CD4-positive, alpha-beta T cell treated with Interleukin-15 for 1 hour (primary cell): ENCODE results near the gene YBX1.
"Not testable (repeated sequence)": the region's sequence is repeated elsewhere in the genome, so short reads cannot be mapped to it uniquely, and the experiment has no call there.

ENCODE experiments used
- DNase-seq: peaks from one replicate; pipeline ENCODE4 v3.0.0-alpha.2; 2020

Gene YBX1

GRCh38 chr1:42681741-42682483 lies at the start of gene YBX1:
TSS of gene YBX1 (plus strand) at chr1:42682418. CDS start at chr1:42682566, 148 bp downstream.
- peak; percentile 97 for DNase-seq

- DNase-seq: no peak
These were observed 43.1 kb upstream of the YBX1 start for GRCh38 chr1:42639116-42639515.

GRCh38 chr1:42646056-42646455 lies 36.2 kb upstream of the YBX1 start:
- no peak for DNase-seq

GRCh38 chr1:42657201-42657600 lies 25.0 kb upstream of the YBX1 start:
- DNase-seq: no peak

GRCh38 chr1:42657981-42658876 lies 24.0 kb upstream of the YBX1 start, which contains the start of gene PPIH:
TSS of gene PPIH (plus strand) at chr1:42658423. CDS start at chr1:42658447, 24 bp downstream.
- peak; percentile 92 for DNase-seq

GRCh38 chr1:42658877-42659337 lies 23.3 kb upstream of the YBX1 start:
- no peak for DNase-seq

- DNase-seq: no peak
These were observed 21.2 kb upstream of the YBX1 start for GRCh38 chr1:42660907-42661500.

DNA sequence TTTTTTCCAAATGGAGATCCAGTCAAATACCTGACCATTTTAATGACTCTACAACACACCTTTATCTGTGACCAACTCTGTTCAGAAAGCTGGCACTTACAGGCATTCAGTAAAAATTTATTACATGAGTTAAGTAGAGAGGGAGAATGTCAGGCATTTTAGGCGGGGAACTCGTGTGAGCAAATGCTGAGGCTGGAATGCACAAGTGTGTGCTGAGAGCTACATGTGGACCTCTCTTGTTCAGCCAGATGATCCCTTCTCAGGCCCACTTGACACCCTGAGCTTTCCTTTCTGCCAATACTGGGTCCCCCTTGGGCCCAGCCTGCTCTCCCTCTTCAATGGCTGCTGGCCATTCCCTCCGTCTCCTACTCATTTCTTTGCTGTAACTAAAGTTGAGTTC lies 12.3 kb upstream of the YBX1 start:
- DNase-seq: no peak

DNA sequence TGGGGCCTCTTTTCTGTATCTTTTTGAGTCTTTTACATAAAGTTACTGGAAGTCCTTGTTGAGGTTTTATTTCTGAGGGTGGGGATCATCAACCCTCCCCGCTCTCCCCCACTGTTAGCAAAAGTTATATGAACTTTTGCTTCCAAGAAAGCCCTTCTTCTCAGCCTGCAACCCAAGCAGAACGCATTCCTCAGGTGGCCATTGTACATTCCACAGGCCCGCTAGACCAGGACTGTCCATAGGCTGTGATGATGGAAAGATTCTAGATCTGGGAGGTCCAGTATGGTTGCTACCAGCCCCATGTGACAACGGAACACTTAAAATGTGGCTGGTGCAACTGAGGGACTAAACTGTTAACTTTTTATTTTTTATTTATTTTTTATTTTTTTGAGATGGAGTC lies 11.8 kb upstream of the YBX1 start:
- DNase-seq: no peak

DNA sequence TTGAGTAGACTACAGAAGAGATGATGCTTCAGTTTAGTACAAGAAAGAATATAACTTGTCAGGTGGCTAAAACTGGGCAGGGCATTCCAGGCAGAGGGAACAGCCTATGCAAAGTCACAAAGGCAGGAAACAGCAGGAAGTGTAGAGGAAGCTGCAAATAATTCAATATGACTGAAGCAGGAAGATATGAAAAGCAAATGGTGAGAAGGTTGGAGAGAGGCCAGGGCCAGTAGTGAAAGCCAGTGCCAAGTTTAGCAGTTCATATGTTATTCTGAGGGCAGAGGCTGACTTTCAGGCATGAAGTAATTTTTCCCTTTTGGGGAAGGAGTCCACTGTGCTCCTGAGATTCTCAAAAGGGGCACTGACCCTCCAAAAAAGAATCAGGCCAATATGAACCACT lies 8.0 kb upstream of the YBX1 start:
- DNase-seq: no peak

- DNase-seq: no peak
These were observed 7.5 kb upstream of the YBX1 start for GRCh38 chr1:42674682-42675081.

GRCh38 chr1:42675467-42675866 lies 6.8 kb upstream of the YBX1 start:
- no peak for DNase-seq

DNA sequence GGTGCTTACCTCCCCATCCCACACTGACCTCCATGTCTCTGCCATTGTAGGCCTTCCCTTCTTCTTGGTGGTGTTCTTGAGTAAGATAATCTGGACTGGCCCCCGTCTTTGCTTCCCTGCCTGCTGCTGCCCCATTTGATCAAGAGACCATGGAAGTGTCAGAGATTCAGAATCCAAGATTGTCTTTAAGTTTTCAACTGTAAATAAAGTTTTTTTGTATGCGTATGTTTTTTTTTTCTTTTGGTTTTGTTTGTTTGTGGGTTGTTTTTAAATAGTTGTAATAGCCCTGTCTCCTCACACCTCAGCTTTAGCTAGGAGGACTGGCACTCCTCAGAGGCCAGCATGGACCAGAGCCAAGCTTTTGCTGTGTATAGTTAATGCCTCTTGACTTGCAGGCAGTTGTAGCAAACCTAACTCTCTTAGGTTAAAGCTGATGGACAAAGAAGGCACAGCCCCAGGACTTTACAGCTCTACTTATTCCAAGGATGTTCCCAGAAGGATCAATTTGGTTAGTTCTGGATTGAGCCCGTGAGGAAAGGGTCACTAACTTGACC lies 5.6 kb upstream of the YBX1 start:
- no peak for DNase-seq

- no peak for DNase-seq
These were observed 2.7 kb upstream of the YBX1 start for GRCh38 chr1:42679364-42679983.

GRCh38 chr1:42680055-42680454 lies 2.2 kb upstream of the YBX1 start:
- no peak for DNase-seq

GRCh38 chr1:42680921-42681683 lies 1.1 kb upstream of the YBX1 start:
- DNase-seq: no peak

GRCh38 chr1:42682484-42682738 lies 193 bp downstream of the YBX1 start:
- DNase-seq: not testable (repeated sequence)

DNA sequence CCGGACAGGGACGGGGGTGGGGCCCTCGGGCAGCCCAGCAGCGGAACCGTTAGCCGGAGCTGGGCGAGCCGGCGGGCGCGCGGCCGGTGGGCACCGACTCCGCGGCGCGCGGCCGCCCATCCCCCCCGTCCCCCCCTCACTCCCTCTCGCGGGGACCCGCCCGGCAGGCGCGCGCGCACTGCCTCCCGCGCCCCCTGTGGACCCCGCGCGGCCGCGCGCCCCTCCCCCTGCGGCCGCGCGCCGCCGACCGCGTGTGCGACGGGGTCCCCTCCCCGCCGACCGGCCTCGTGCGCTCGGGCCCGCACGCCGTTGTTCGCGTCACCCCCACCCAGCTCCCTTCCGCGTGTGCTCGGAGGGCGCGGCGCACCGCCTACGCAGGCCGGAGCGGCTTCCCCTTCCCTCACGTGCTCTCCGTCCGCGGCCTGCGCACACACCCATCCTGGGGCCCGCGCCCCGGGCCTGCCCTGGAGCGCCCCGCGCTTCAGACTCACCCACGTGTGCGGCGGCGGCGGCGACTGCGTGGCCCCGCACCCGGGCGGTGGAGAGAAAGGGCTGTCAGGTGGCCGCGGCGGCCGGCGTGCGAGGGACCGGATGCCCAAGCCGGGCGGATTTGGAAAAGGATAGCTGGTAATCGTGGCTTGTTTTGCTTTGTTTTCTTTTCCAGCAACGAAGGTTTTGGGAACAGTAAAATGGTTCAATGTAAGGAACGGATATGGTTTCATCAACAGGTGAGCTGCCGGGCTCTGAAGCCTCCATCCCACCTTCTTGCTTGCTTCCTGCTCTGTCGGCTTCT lies 717 bp downstream of the YBX1 start:
- peak; percentile 81 for DNase-seq

GRCh38 chr1:42684139-42684538 lies 1.9 kb downstream of the YBX1 start:
- no peak for DNase-seq

DNA sequence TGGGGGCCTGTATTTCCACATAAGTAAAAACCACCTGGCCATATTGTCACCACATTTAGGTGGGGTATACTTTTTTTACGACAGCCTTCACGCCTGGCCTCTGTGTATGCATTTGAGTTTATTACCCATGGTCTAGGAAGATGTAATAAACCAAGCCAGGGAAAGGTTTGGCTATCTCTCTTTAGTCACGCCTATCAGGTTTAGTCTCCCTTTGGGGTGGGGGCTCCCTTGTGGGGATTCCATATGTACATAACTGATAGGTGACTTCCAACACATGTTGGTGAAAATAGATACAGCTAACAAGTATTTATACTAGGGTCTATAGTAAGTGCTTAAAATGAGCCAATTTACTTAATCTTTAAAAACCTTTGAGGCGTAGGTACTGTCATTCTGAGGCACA lies 4.2 kb downstream of the YBX1 start:
- no peak for DNase-seq

DNA sequence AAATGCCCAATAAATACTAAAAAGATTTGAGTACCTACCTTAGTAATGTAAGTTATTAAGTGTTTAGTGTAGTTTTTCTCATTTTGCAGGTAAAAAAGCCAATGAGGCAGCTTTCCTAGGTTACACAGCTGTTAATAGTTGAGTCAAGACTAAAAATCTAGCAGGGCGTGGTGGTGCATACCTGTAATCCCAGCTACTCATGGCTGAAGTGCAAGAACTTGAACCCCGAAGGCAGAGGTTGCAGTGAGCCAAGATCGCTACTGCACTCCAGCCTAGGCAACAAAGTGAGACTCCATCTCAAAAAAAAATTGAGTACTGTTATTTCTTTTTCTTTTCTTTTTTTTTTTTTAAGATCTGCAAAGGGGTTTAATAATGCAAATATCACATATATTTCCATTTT lies 7.7 kb downstream of the YBX1 start:
- no peak for DNase-seq
